GM19395 (cell line): Measurements from ENCODE around the gene TSPEAR.
"Not testable (repeated sequence)": the region's sequence is repeated elsewhere in the genome, so short reads cannot be mapped to it uniquely, and the experiment has no call there.

ENCODE experiments used
- ATAC-seq: cut with Tn5 transposase; IDR thresholded peaks from one replicate; pipeline ENCODE4 v1.9.1; 2021; ENCODE audit warnings: mild to moderate bottlenecking, moderate library complexity; ENCODE audit not compliant: unreplicated experiment

The TSPEAR gene

GRCh38 chr21:44612669-44613229, 98.6 kb downstream of the TSPEAR start:
- no peak for ATAC-seq

GRCh38 chr21:44612029-44612486, 99.3 kb downstream of the TSPEAR start, which contains the start of gene KRTAP10-8:
Gene KRTAP10-8 (plus strand): TSS chr21:44612079. CDS start chr21:44612101, 22 bp downstream.
- no peak for ATAC-seq

GRCh38 chr21:44611551-44611950, 99.8 kb downstream of the TSPEAR start:
- no peak for ATAC-seq

- ATAC-seq = not testable (repeated sequence)
These were observed 101.1 kb downstream of the TSPEAR start for GRCh38 chr21:44610157-44610843.

- ATAC-seq = no peak
These were observed 102.2 kb downstream of the TSPEAR start for GRCh38 chr21:44609193-44609592.

- ATAC-seq = no peak
These were observed 104.9 kb downstream of the TSPEAR start for GRCh38 chr21:44606495-44606894.

GRCh38 chr21:44603911-44604310, 107.5 kb downstream of the TSPEAR start:
- no peak for ATAC-seq

GRCh38 chr21:44603109-44603875, 108.1 kb downstream of the TSPEAR start:
- ATAC-seq = no peak

- no peak for ATAC-seq
These were observed 108.9 kb downstream of the TSPEAR start for GRCh38 chr21:44602463-44602850.

GRCh38 chr21:44601596-44602462, 109.5 kb downstream of the TSPEAR start:
- ATAC-seq = no peak

GRCh38 chr21:44601091-44601490, 110.3 kb downstream of the TSPEAR start:
- not testable (repeated sequence) for ATAC-seq

- not testable (repeated sequence) for ATAC-seq
These were observed 111.0 kb downstream of the TSPEAR start, which contains the start of gene KRTAP10-7 for GRCh38 chr21:44600118-44600978. Gene KRTAP10-7 (plus strand): TSS chr21:44600597. CDS start chr21:44600622, 25 bp downstream.

GRCh38 chr21:44599264-44600029, 111.9 kb downstream of the TSPEAR start:
- ATAC-seq = no peak

- no peak for ATAC-seq
These were observed 113.3 kb downstream of the TSPEAR start for GRCh38 chr21:44598061-44598460.

- ATAC-seq = no peak
These were observed 115.2 kb downstream of the TSPEAR start for GRCh38 chr21:44596068-44596725.

- ATAC-seq = no peak
These were observed 115.8 kb downstream of the TSPEAR start for GRCh38 chr21:44595524-44595923.

GRCh38 chr21:44594406-44594916, 116.9 kb downstream of the TSPEAR start:
- ATAC-seq = no peak
